Liver (tissue), 3 donors: ENCODE measurements around the gene PRR23E.

Source experiments
- EGR1 ChIP-seq, 2 donors: IDR thresholded peaks; 2 replicates each; pipeline ENCODE4 v1.6.1; 2016 to 2018; ENCODE audit warnings: antibody characterized with exemption in 2 of 2, low read depth in 2 of 2
- HNF4G ChIP-seq: IDR thresholded peaks from 2 replicates; pipeline ENCODE4 v1.6.1; 2016; ENCODE audit warnings: antibody characterized with exemption
- JUND ChIP-seq, 2 donors: IDR thresholded peaks; 2 replicates each; pipeline ENCODE4 v1.6.1; 2016; ENCODE audit warnings: antibody characterized with exemption in 2 of 2
- RAD21 ChIP-seq, 2 donors: IDR thresholded peaks; 2 replicates each; pipeline ENCODE4 v1.6.1; 2016; ENCODE audit warnings: antibody characterized with exemption in 2 of 2, mild to moderate bottlenecking in 2 of 2
- SP1 ChIP-seq: IDR thresholded peaks from 2 replicates; pipeline ENCODE4 v1.6.1; 2018; ENCODE audit warnings: antibody characterized with exemption, mild to moderate bottlenecking
- YY1 ChIP-seq: IDR thresholded peaks from 2 replicates; pipeline ENCODE4 v1.6.1; 2016; ENCODE audit warnings: antibody characterized with exemption, mild to moderate bottlenecking
- TF ChIP-seq, protein P1 (sequence below): fragments of 150-350 bp; IDR thresholded peaks from 2 replicates; pipeline ENCODE4 v1.5.1; 2017; ENCODE audit warnings: improper control_type of control experiment, low read depth, low read length; ENCODE audit not compliant: missing input control
- TF ChIP-seq, protein P2 (sequence below): IDR thresholded peaks from 2 replicates; pipeline ENCODE4 v1.6.1; 2016; ENCODE audit warnings: antibody characterized with exemption, mild to moderate bottlenecking
- TF ChIP-seq, protein P3 (sequence below): IDR thresholded peaks from 2 replicates; pipeline ENCODE4 v1.6.1; 2016; ENCODE audit warnings: antibody characterized with exemption
- TF ChIP-seq, protein P4 (sequence below): IDR thresholded peaks from 2 replicates; pipeline ENCODE4 v1.6.1; 2016; ENCODE audit warnings: antibody characterized with exemption
- donor health status: healthy.
- donor health status: healthy.

DNA sequence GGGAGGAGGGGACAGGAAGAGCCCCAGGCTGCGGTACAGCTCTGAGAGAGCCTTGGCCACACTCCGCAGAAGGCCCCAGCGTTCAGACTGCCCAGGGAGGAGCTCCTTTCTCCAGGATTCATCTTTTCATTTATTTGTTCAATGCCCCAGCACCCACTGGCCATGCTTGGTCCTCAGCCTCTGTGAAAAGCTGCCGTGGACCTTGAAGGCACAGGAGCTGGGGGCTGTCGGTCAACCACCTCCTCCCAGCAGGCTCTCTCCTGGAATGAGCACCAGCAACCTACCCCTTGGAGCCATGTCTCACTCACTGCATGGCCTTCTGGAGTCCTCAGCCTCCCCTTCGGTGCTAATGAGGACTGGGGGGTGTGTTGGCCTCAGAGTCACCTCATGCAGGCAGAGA lies 21.6 kb upstream of the PRR23E start:
- no peak for TF ChIP-seq HNF4G
- TF ChIP-seq, protein P1, sequence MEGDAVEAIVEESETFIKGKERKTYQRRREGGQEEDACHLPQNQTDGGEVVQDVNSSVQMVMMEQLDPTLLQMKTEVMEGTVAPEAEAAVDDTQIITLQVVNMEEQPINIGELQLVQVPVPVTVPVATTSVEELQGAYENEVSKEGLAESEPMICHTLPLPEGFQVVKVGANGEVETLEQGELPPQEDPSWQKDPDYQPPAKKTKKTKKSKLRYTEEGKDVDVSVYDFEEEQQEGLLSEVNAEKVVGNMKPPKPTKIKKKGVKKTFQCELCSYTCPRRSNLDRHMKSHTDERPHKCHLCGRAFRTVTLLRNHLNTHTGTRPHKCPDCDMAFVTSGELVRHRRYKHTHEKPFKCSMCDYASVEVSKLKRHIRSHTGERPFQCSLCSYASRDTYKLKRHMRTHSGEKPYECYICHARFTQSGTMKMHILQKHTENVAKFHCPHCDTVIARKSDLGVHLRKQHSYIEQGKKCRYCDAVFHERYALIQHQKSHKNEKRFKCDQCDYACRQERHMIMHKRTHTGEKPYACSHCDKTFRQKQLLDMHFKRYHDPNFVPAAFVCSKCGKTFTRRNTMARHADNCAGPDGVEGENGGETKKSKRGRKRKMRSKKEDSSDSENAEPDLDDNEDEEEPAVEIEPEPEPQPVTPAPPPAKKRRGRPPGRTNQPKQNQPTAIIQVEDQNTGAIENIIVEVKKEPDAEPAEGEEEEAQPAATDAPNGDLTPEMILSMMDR, result no peak
- TF ChIP-seq, protein P2, sequence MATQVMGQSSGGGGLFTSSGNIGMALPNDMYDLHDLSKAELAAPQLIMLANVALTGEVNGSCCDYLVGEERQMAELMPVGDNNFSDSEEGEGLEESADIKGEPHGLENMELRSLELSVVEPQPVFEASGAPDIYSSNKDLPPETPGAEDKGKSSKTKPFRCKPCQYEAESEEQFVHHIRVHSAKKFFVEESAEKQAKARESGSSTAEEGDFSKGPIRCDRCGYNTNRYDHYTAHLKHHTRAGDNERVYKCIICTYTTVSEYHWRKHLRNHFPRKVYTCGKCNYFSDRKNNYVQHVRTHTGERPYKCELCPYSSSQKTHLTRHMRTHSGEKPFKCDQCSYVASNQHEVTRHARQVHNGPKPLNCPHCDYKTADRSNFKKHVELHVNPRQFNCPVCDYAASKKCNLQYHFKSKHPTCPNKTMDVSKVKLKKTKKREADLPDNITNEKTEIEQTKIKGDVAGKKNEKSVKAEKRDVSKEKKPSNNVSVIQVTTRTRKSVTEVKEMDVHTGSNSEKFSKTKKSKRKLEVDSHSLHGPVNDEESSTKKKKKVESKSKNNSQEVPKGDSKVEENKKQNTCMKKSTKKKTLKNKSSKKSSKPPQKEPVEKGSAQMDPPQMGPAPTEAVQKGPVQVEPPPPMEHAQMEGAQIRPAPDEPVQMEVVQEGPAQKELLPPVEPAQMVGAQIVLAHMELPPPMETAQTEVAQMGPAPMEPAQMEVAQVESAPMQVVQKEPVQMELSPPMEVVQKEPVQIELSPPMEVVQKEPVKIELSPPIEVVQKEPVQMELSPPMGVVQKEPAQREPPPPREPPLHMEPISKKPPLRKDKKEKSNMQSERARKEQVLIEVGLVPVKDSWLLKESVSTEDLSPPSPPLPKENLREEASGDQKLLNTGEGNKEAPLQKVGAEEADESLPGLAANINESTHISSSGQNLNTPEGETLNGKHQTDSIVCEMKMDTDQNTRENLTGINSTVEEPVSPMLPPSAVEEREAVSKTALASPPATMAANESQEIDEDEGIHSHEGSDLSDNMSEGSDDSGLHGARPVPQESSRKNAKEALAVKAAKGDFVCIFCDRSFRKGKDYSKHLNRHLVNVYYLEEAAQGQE, result no peak
- no peak for TF ChIP-seq EGR1 (IDR thresholded peaks at IDR 0.05; ENCODE audit: low read depth in 2 of 2)
- no peak for TF ChIP-seq YY1
- no peak for TF ChIP-seq JUND (IDR thresholded peaks at IDR 0.05)
- TF ChIP-seq, protein P3, sequence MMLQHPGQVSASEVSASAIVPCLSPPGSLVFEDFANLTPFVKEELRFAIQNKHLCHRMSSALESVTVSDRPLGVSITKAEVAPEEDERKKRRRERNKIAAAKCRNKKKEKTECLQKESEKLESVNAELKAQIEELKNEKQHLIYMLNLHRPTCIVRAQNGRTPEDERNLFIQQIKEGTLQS, result no peak
- TF ChIP-seq, protein P4, sequence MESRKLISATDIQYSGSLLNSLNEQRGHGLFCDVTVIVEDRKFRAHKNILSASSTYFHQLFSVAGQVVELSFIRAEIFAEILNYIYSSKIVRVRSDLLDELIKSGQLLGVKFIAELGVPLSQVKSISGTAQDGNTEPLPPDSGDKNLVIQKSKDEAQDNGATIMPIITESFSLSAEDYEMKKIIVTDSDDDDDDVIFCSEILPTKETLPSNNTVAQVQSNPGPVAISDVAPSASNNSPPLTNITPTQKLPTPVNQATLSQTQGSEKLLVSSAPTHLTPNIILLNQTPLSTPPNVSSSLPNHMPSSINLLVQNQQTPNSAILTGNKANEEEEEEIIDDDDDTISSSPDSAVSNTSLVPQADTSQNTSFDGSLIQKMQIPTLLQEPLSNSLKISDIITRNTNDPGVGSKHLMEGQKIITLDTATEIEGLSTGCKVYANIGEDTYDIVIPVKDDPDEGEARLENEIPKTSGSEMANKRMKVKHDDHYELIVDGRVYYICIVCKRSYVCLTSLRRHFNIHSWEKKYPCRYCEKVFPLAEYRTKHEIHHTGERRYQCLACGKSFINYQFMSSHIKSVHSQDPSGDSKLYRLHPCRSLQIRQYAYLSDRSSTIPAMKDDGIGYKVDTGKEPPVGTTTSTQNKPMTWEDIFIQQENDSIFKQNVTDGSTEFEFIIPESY, result no peak
- TF ChIP-seq SP1, result no peak
- TF ChIP-seq RAD21 (IDR thresholded peaks at IDR 0.05), result no peak
